ENCODE measurements around the gene NFILZ. TPM values are rescaled to one million over a fixed set of nuclear protein-coding genes. Genes with fewer than 3 reads are reported as not detected.

The NFILZ gene
- polyA plus RNA-seq, 1 experiment: not detected

GRCh38 chr19:8663920-8664670 lies 33.7 kb downstream of the NFILZ start:
- no peak for TF ChIP-seq CTCF (IDR thresholded peaks at IDR 0.05; ENCODE audit: insufficient read depth, low read depth, low read length)
- POLR2A ChIA-PET: no interaction called here
- no peak for DNase-seq (ENCODE audit: low read depth)
- H3K27me3 ChIP-seq (ENCODE audit: control insufficient read depth, insufficient read depth, low read length): no peaks in the 10 kb centered on the region
- H3K36me3 ChIP-seq (ENCODE audit: control insufficient read depth, insufficient read depth, low read length): no peaks in the 10 kb centered on the region
- CTCF ChIA-PET: no interaction called here
- H3K4me3 ChIP-seq (ENCODE audit: low read depth, low read length): no peak overlapping the region

- Histone ChIP-seq H3K4me3 (ENCODE audit: low read depth, low read length) (no peak overlapping the region), H3K27me3 (ENCODE audit: control insufficient read depth, insufficient read depth, low read length) (no peaks in the 10 kb centered on the region), H3K36me3 (ENCODE audit: control insufficient read depth, insufficient read depth, low read length) (no peaks in the 10 kb centered on the region)
- ChIA-PET POLR2A (no interaction called here), CTCF (interaction anchor here (1.7 kb wide), 2 partner anchors 10 kb away, joined by 3 to 6 read pairs; no protein-coding TSS in a partner anchor)
- DNase-seq (ENCODE audit: low read depth): no peak
- TF ChIP-seq CTCF (IDR thresholded peaks at IDR 0.05; ENCODE audit: insufficient read depth, low read depth, low read length): no peak
Observed at GRCh38 chr19:8664671-8665057, 34.2 kb downstream of the NFILZ start.

GRCh38 chr19:8665468-8666213 lies 35.2 kb downstream of the NFILZ start:
- no peak overlapping the region for H3K4me3 ChIP-seq (ENCODE audit: low read depth, low read length)
- no peaks in the 10 kb centered on the region for H3K36me3 ChIP-seq (ENCODE audit: control insufficient read depth, insufficient read depth, low read length)
- no peaks in the 10 kb centered on the region for H3K27me3 ChIP-seq (ENCODE audit: control insufficient read depth, insufficient read depth, low read length)
- ChIA-PET POLR2A (no interaction called here), CTCF (interaction anchor here (1.7 kb wide), 2 partner anchors 11 kb away, joined by 3 to 6 read pairs; no protein-coding TSS in a partner anchor)
- DNase-seq (ENCODE audit: low read depth): no peak
- TF ChIP-seq CTCF (IDR thresholded peaks at IDR 0.05; ENCODE audit: insufficient read depth, low read depth, low read length): no peak

- Histone ChIP-seq H3K36me3 (ENCODE audit: control insufficient read depth, insufficient read depth, low read length) (no peaks in the 10 kb centered on the region), H3K27me3 (ENCODE audit: control insufficient read depth, insufficient read depth, low read length) (no peaks in the 10 kb centered on the region), H3K4me3 (ENCODE audit: low read depth, low read length) (no peak overlapping the region)
- ChIA-PET POLR2A (no interaction called here), CTCF (interaction anchor here (1.3 kb wide), 1 partner anchor 12 kb away, joined by 6 read pairs; no protein-coding TSS in a partner anchor)
- DNase-seq (ENCODE audit: low read depth): no peak
- no peak for TF ChIP-seq CTCF (IDR thresholded peaks at IDR 0.05; ENCODE audit: insufficient read depth, low read depth, low read length)
Observed at GRCh38 chr19:8666814-8667405, 36.5 kb downstream of the NFILZ start.

GRCh38 chr19:8673276-8673891 lies 43.0 kb downstream of the NFILZ start:
- H3K27me3 ChIP-seq (ENCODE audit: control insufficient read depth, insufficient read depth, low read length): no peaks in the 10 kb centered on the region
- H3K4me3 ChIP-seq (ENCODE audit: low read depth, low read length): no peak overlapping the region
- DNase-seq (ENCODE audit: low read depth): no peak
- ChIA-PET POLR2A (no interaction called here), CTCF (no interaction called here)
- TF ChIP-seq CTCF (IDR thresholded peaks at IDR 0.05; ENCODE audit: insufficient read depth, low read depth, low read length): no peak
- no peaks in the 10 kb centered on the region for H3K36me3 ChIP-seq (ENCODE audit: control insufficient read depth, insufficient read depth, low read length)

Measured in BJ (cell line).